ENCODE measurements around the gene SORL1.

SORL1 gene

DNA sequence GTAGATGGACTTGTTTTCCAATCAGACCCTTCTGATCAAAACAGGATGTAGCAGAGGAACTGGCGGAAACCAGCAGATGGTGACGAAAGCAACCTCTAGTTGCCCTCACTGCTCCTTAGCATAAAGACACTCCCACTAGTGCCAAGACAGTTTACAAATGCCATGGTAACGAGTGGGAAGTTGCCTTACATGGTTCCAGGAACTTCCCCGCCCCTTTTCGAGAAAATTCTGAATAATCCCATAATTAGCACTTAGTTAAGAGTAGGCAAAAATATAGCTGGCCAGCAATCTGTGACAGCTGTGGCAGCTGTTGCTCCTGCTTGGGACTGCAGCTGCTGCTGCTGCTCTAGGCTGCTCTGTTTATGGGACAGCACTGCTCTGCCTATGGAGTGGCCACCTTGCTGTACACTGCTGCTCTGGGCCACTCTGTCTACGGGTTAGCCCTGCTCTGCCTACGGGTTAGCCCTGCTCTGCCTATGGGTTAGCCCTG, 33.4 kb upstream of the SORL1 start:
- POLR2A ChIA-PET = no interaction called here
- DNase-seq (ENCODE audit: extremely low spot score) = no peak
- CTCF ChIA-PET = interaction anchor here (0.6 kb wide), 2 partner anchors 99 to 166 kb away, joined by 3 read pairs; no protein-coding TSS in a partner anchor
- TF ChIP-seq FOXM1 (IDR thresholded peaks at IDR 0.05; ENCODE audit: borderline replicate concordance) (no peak), CTBP1 (IDR thresholded peaks at IDR 0.05; ENCODE audit: borderline replicate concordance) (no peak), ELF4 (IDR thresholded peaks at IDR 0.05) (no peak), L3MBTL2 (conservative IDR thresholded peaks at IDR 0.05) (no peak), TARDBP (IDR thresholded peaks at IDR 0.05) (no peak), SUZ12 (IDR thresholded peaks at IDR 0.05) (no peak), ZNF384 (IDR thresholded peaks at IDR 0.05) (no peak), SP1 (IDR thresholded peaks at IDR 0.05) (no peak), FOXK2 (IDR thresholded peaks at IDR 0.05) (no peak), FOXA1 (IDR thresholded peaks at IDR 0.05) (no peak), NFRKB (IDR thresholded peaks at IDR 0.05) (no peak), HDGF (IDR thresholded peaks at IDR 0.05; ENCODE audit: borderline replicate concordance) (no peak), BHLHE40 (IDR thresholded peaks at IDR 0.05; ENCODE audit: borderline replicate concordance) (no peak), LEF1 (IDR thresholded peaks at IDR 0.05; ENCODE audit: borderline replicate concordance) (no peak), ARNT (IDR thresholded peaks at IDR 0.05) (no peak)
- TF ChIP-seq, protein P1, sequence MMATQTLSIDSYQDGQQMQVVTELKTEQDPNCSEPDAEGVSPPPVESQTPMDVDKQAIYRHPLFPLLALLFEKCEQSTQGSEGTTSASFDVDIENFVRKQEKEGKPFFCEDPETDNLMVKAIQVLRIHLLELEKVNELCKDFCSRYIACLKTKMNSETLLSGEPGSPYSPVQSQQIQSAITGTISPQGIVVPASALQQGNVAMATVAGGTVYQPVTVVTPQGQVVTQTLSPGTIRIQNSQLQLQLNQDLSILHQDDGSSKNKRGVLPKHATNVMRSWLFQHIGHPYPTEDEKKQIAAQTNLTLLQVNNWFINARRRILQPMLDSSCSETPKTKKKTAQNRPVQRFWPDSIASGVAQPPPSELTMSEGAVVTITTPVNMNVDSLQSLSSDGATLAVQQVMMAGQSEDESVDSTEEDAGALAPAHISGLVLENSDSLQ (IDR thresholded peaks at IDR 0.05) = no peak

DNA sequence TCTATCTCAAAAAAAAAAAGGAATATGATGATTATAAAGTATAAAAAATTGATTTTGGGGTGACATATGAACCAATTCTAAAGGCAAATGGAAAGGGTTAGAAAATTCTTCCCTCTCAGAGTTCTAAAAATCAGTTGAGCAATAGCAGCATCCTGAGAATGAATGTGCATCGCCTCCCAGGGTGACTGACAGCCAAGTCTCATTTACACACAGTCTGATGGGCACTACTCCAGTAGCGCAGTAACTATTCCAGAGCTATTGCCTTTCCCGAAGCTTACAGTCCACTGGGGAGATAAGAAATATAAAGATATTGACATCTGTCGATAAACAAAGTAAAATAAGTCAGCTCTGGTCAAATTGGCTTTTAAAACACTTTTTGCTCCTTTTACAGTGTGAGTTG, 32.3 kb upstream of the SORL1 start:
- ChIA-PET CTCF (interaction anchor here (0.7 kb wide), 1 partner anchor 11 kb away, joined by 3 read pairs; no protein-coding TSS in a partner anchor), POLR2A (no interaction called here)
- no peak for TF ChIP-seq FOXK2 (IDR thresholded peaks at IDR 0.05)
- TF ChIP-seq ZNF384 (IDR thresholded peaks at IDR 0.05) = no peak
- TF ChIP-seq FOXM1 (IDR thresholded peaks at IDR 0.05; ENCODE audit: borderline replicate concordance) = no peak
- TF ChIP-seq, protein P1 (IDR thresholded peaks at IDR 0.05) = no peak
- no peak for TF ChIP-seq FOXA1 (IDR thresholded peaks at IDR 0.05)
- TF ChIP-seq BHLHE40 (IDR thresholded peaks at IDR 0.05; ENCODE audit: borderline replicate concordance) = no peak
- no peak for TF ChIP-seq L3MBTL2 (conservative IDR thresholded peaks at IDR 0.05)
- TF ChIP-seq CTBP1 (IDR thresholded peaks at IDR 0.05; ENCODE audit: borderline replicate concordance) = no peak
- no peak for TF ChIP-seq ARNT (IDR thresholded peaks at IDR 0.05)
- no peak for TF ChIP-seq NFRKB (IDR thresholded peaks at IDR 0.05)
- no peak for TF ChIP-seq LEF1 (IDR thresholded peaks at IDR 0.05; ENCODE audit: borderline replicate concordance)
- TF ChIP-seq SUZ12 (IDR thresholded peaks at IDR 0.05) = no peak
- no peak for TF ChIP-seq HDGF (IDR thresholded peaks at IDR 0.05; ENCODE audit: borderline replicate concordance)
- no peak for TF ChIP-seq SP1 (IDR thresholded peaks at IDR 0.05)
- TF ChIP-seq ELF4 (IDR thresholded peaks at IDR 0.05) = no peak
- no peak for TF ChIP-seq TARDBP (IDR thresholded peaks at IDR 0.05)
- DNase-seq (ENCODE audit: extremely low spot score) = no peak

DNA sequence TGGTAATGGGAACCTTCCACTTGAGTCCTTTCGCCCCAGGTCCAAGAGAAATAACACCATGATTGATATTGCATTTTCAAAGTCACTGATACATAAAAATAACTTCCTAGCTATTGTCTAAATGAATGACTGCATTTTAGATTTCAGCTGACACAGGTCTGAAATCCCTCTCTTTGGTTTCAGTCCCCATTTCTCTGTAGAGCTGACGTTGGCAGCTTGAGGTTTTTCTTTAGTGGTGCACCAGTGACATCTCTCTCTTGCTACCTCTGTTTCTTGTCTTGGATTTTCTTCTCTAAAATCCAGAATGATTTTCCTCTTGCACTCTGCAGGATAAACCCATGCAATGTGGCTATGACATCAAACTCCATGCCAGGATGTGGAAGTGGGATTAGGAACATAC, 31.7 kb upstream of the SORL1 start:
- DNase-seq (ENCODE audit: extremely low spot score) = no peak
- POLR2A ChIA-PET = no interaction called here
- CTCF ChIA-PET = interaction anchor here (1.1 kb wide), 1 partner anchor 13 kb away, joined by 3 read pairs; no protein-coding TSS in a partner anchor
- TF ChIP-seq, protein P1 (IDR thresholded peaks at IDR 0.05) = no peak
- TF ChIP-seq ZNF384 (IDR thresholded peaks at IDR 0.05) (no peak), FOXA1 (IDR thresholded peaks at IDR 0.05) (no peak), SP1 (IDR thresholded peaks at IDR 0.05) (no peak), ELF4 (IDR thresholded peaks at IDR 0.05) (no peak), CTBP1 (IDR thresholded peaks at IDR 0.05; ENCODE audit: borderline replicate concordance) (no peak), TARDBP (IDR thresholded peaks at IDR 0.05) (no peak), SUZ12 (IDR thresholded peaks at IDR 0.05) (no peak), BHLHE40 (IDR thresholded peaks at IDR 0.05; ENCODE audit: borderline replicate concordance) (no peak), L3MBTL2 (conservative IDR thresholded peaks at IDR 0.05) (no peak), HDGF (IDR thresholded peaks at IDR 0.05; ENCODE audit: borderline replicate concordance) (no peak), NFRKB (IDR thresholded peaks at IDR 0.05) (no peak), FOXM1 (IDR thresholded peaks at IDR 0.05; ENCODE audit: borderline replicate concordance) (no peak)

DNA sequence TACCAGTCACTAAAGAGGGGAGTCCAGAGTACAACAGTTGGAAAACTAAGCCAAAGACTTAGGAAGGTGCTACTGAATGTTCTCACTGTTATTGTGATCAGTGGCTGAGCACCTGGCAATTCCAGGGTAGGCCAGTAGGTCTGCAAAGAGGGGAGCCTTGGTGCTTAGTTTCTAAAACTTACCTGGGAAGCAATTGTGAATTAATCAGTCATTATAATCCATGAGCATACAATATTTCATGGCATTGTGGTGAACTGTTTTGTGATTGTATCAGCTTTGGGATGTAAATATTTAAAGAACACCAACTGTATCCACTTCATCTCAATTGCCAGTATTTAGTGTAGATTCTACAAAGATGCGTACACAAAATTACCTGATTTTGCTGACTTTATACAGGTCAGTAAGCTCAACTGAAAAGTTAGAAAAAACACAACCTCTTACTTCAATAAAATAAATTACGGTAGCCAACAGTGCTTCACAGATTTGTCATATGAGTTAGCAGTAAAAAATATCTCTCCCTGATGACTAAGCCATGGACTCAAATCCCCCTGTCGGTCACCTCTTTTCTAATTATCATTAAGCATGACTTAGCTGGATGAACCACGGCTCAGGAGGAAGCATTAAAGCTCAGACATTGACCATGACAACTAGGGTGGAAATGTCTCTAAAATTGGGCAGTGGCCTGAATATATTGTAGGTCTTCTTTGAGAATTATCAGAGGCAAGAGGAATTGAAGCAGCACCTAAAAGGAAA, 30.8 kb upstream of the SORL1 start:
- POLR2A ChIA-PET = no interaction called here
- CTCF ChIA-PET = interaction anchor here (0.6 to 1.1 kb wide), 2 partner anchors 12 to 16 kb away, joined by 3 to 4 read pairs; no protein-coding TSS in a partner anchor
- no peak for TF ChIP-seq LEF1 (IDR thresholded peaks at IDR 0.05; ENCODE audit: borderline replicate concordance)
- TF ChIP-seq L3MBTL2 (conservative IDR thresholded peaks at IDR 0.05) = no peak
- TF ChIP-seq ZNF384 (IDR thresholded peaks at IDR 0.05) = no peak
- no peak for TF ChIP-seq ELF4 (IDR thresholded peaks at IDR 0.05)
- no peak for TF ChIP-seq BHLHE40 (IDR thresholded peaks at IDR 0.05; ENCODE audit: borderline replicate concordance)
- no peak for TF ChIP-seq HDGF (IDR thresholded peaks at IDR 0.05; ENCODE audit: borderline replicate concordance)
- TF ChIP-seq ARNT (IDR thresholded peaks at IDR 0.05) = no peak
- TF ChIP-seq SUZ12 (IDR thresholded peaks at IDR 0.05) = no peak
- TF ChIP-seq CTBP1 (IDR thresholded peaks at IDR 0.05; ENCODE audit: borderline replicate concordance) = no peak
- TF ChIP-seq, protein P1 (IDR thresholded peaks at IDR 0.05) = no peak
- no peak for TF ChIP-seq SP1 (IDR thresholded peaks at IDR 0.05)
- no peak for TF ChIP-seq FOXK2 (IDR thresholded peaks at IDR 0.05)
- TF ChIP-seq FOXM1 (IDR thresholded peaks at IDR 0.05; ENCODE audit: borderline replicate concordance) = no peak
- TF ChIP-seq NFRKB (IDR thresholded peaks at IDR 0.05) = no peak
- no peak for TF ChIP-seq TARDBP (IDR thresholded peaks at IDR 0.05)
- no peak for TF ChIP-seq FOXA1 (IDR thresholded peaks at IDR 0.05)
- no peak for DNase-seq (ENCODE audit: extremely low spot score)
